ENCODE results near the gene DNAJC8. TPM values are rescaled to one million over a fixed set of nuclear protein-coding genes. Genes with fewer than 3 reads are reported as not detected.

Gene DNAJC8
- total RNA-seq, 1 experiment from 2014 or later = 57.6 TPM

GRCh38 chr1:28229996-28230395, 2.8 kb downstream of the DNAJC8 start:
- no peaks in the 10 kb centered on the region for H3K27me3 Mint-ChIP-seq (ENCODE audit: unreplicated experiment)
- TF ChIP-seq CTCF (IDR thresholded peaks at IDR 0.05; ENCODE audit: unreplicated experiment) = no peak
- BruUV-seq (replicated peaks) = no TSS peak
- H3K36me3 Mint-ChIP-seq (ENCODE audit: insufficient read depth, unreplicated experiment) = peaks cover 43% of the 10 kb centered on the region
- no peaks in the 10 kb centered on the region for H3K4me1 Mint-ChIP-seq (ENCODE audit: low read depth, unreplicated experiment)
- no peak overlapping the region for H3K27ac Mint-ChIP-seq (ENCODE audit: unreplicated experiment)
- no peak overlapping the region for H3K4me3 Mint-ChIP-seq (ENCODE audit: low read depth, unreplicated experiment)
- intact Hi-C loops (cut with micrococcal nuclease; ENCODE audit: unreplicated experiment) = no loop called here
- H3K9me3 Mint-ChIP-seq (ENCODE audit: low read depth, unreplicated experiment) = no peaks in the 10 kb centered on the region
- CTCF ChIA-PET = no interaction called here
- DNase-seq = no peak

DNA sequence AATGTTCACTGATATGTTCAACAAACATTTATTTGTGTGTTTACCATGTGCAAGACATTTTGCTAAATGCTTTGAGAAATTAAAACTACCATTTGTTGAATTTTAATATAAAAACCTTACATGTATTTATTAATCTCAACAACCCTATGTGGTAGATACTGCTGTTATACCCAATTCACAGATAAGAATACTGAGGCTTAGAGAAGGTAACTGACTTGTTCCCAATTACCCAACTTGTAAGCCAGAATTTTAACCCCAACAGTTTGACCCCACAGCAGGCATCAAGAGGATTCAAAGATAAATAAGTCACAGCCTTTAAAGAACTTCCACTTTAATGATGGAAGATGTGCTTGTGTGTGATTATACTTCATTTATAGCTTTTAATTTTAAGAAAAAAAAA, 3.7 kb downstream of the DNAJC8 start:
- intact Hi-C loops (cut with micrococcal nuclease; ENCODE audit: unreplicated experiment) = no loop called here
- no peak for TF ChIP-seq CTCF (IDR thresholded peaks at IDR 0.05; ENCODE audit: unreplicated experiment)
- BruUV-seq (replicated peaks) = no TSS peak
- no peaks in the 10 kb centered on the region for H3K4me1 Mint-ChIP-seq (ENCODE audit: low read depth, unreplicated experiment)
- CTCF ChIA-PET = no interaction called here
- H3K36me3 Mint-ChIP-seq (ENCODE audit: insufficient read depth, unreplicated experiment) = peaks cover 47% of the 10 kb centered on the region
- no peak overlapping the region for H3K27ac Mint-ChIP-seq (ENCODE audit: unreplicated experiment)
- no peaks in the 10 kb centered on the region for H3K9me3 Mint-ChIP-seq (ENCODE audit: low read depth, unreplicated experiment)
- no peak for DNase-seq
- H3K4me3 Mint-ChIP-seq (ENCODE audit: low read depth, unreplicated experiment) = no peak overlapping the region
- H3K27me3 Mint-ChIP-seq (ENCODE audit: unreplicated experiment) = no peaks in the 10 kb centered on the region

GRCh38 chr1:28213315-28213714, 19.5 kb downstream of the DNAJC8 start:
- H3K4me3 Mint-ChIP-seq (ENCODE audit: low read depth, unreplicated experiment) = no peak overlapping the region
- no TSS peak for BruUV-seq (replicated peaks)
- intact Hi-C loops (cut with micrococcal nuclease; ENCODE audit: unreplicated experiment) = no loop called here
- H3K27me3 Mint-ChIP-seq (ENCODE audit: unreplicated experiment) = no peaks in the 10 kb centered on the region
- no peak overlapping the region for H3K27ac Mint-ChIP-seq (ENCODE audit: unreplicated experiment)
- H3K36me3 Mint-ChIP-seq (ENCODE audit: insufficient read depth, unreplicated experiment) = peaks cover 19% of the 10 kb centered on the region
- DNase-seq = no peak
- no peaks in the 10 kb centered on the region for H3K9me3 Mint-ChIP-seq (ENCODE audit: low read depth, unreplicated experiment)
- CTCF ChIA-PET = interaction anchor here (0.6 to 1.2 kb wide), 2 partner anchors 73 to 121 kb away, joined by 3 to 4 read pairs; no protein-coding TSS in a partner anchor
- no peaks in the 10 kb centered on the region for H3K4me1 Mint-ChIP-seq (ENCODE audit: low read depth, unreplicated experiment)
- no peak for TF ChIP-seq CTCF (IDR thresholded peaks at IDR 0.05; ENCODE audit: unreplicated experiment)

DNA sequence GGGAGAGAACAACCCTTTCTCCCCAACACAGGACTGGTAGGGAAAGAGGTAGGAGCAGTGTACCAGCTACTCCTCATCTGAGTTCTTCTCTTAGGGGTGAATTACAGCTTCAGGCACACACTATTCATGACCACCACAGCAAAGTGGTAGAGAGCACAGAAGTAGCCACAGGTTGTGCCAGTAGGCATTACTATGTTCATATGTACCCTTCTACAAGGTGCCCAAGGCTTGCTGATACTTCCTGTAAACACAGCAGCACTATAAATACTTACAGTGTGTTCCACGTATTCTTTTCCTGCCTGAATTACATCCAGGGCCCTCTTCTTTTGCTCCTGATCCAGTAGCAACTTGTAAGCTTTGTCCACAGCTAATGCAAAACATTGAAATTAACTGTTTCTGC, 23.1 kb downstream of the DNAJC8 start:
- TF ChIP-seq CTCF (IDR thresholded peaks at IDR 0.05; ENCODE audit: unreplicated experiment) = no peak
- H3K27ac Mint-ChIP-seq (ENCODE audit: unreplicated experiment) = no peak overlapping the region
- intact Hi-C loops (cut with micrococcal nuclease; ENCODE audit: unreplicated experiment) = loop anchor here (1.0 kb wide), 1 partner anchor 118 kb away; no protein-coding TSS in a partner anchor
- H3K36me3 Mint-ChIP-seq (ENCODE audit: insufficient read depth, unreplicated experiment) = peaks cover 20% of the 10 kb centered on the region
- H3K4me1 Mint-ChIP-seq (ENCODE audit: low read depth, unreplicated experiment) = no peaks in the 10 kb centered on the region
- CTCF ChIA-PET = interaction anchor here (0.6 to 1.9 kb wide), 5 partner anchors 74 to 334 kb away, joined by 3 to 23 read pairs (median 4); partner anchors contain the start of gene EYA3
- no peak overlapping the region for H3K4me3 Mint-ChIP-seq (ENCODE audit: low read depth, unreplicated experiment)
- H3K9me3 Mint-ChIP-seq (ENCODE audit: low read depth, unreplicated experiment) = no peaks in the 10 kb centered on the region
- DNase-seq = no peak
- no TSS peak for BruUV-seq (replicated peaks)
- H3K27me3 Mint-ChIP-seq (ENCODE audit: unreplicated experiment) = no peaks in the 10 kb centered on the region

Data from Calu3 (cell line).